Measurements from ENCODE around the gene ATP5F1D.
A peak's percentile ranks its signal among the peaks of the same experiment; 100 is the strongest.
"Not testable (repeated sequence)": the region's sequence is repeated elsewhere in the genome, so short reads cannot be mapped to it uniquely, and the experiment has no call there.

Gene ATP5F1D

DNA sequence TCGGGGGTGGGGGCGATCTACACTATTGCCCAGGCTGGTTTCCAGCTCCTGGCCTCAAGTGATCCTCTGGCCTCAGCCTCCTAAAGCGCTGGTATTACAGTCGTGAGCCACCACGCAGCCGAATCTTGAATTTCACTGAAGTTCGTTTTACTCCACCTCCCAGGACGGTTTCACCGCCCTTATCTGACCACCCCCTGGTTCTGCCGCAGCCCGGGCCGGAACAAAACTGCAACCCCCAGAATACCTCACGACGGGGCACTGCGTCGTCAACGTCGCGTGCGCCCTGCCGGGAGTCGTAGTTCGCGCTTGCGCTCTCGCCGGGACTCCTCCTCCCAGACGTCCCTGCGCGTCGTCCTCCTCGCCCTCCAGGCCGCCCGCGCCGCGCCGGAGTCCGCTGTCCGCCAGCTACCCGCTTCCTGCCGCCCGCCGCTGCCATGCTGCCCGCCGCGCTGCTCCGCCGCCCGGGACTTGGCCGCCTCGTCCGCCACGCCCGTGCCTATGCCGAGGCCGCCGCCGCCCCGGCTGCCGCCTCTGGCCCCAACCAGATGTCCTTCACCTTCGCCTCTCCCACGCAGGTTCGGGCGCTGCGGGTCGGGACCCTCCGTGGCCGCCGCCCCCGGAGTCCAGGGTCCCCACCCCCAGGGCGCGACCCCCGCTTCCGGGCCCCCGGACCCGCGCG is at the start of gene ATP5F1D:
Gene ATP5F1D, plus strand, starts transcription at position 335 of the 679 bp plus-strand sequence. Its CDS starts 100 bp downstream, at position 435.
- peak; percentile 95 for DNase-seq (ENCODE audit: low read depth)

DNA sequence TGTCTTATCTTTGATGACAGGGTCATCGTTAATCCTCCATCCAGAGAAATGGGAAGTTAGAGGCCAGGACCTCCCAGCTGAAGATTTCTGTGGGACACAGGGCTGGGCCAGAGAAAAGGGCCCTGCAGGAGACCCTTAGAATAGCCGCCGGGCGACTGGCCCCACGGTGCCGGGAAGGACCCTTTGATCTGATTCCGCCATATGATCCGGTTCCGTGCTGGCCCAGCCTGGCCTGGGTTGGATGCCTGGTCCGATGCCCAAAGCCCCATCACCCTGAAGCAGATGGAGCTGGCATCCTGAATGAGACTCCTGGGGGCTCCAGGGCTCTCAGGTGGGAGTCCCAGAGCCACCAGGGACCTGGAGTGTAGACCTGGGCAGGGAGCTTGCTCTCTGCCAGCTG is 42.0 kb upstream of the ATP5F1D start:
- no peak for DNase-seq (ENCODE audit: low read depth)

DNA sequence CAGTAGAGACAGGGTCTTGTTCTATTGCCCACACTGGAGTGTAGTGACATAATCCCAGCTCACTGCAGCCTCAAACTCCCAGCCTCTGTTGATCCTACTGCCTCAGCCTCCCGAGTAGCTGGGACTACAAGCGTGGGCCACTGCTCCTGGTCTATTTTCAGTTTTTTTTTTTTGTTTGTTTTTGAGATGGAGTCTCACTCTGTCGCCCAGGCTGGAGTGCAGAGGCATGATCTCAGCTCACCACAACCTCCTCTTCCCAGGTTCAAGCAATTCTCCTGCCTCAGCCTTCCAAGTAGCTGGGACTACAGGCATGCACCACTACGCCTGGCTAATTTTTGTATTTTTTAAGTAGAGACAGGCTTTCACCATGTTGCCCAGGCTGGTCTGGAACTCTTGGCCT is 40.9 kb upstream of the ATP5F1D start:
- DNase-seq (ENCODE audit: low read depth), result not testable (repeated sequence)

DNA sequence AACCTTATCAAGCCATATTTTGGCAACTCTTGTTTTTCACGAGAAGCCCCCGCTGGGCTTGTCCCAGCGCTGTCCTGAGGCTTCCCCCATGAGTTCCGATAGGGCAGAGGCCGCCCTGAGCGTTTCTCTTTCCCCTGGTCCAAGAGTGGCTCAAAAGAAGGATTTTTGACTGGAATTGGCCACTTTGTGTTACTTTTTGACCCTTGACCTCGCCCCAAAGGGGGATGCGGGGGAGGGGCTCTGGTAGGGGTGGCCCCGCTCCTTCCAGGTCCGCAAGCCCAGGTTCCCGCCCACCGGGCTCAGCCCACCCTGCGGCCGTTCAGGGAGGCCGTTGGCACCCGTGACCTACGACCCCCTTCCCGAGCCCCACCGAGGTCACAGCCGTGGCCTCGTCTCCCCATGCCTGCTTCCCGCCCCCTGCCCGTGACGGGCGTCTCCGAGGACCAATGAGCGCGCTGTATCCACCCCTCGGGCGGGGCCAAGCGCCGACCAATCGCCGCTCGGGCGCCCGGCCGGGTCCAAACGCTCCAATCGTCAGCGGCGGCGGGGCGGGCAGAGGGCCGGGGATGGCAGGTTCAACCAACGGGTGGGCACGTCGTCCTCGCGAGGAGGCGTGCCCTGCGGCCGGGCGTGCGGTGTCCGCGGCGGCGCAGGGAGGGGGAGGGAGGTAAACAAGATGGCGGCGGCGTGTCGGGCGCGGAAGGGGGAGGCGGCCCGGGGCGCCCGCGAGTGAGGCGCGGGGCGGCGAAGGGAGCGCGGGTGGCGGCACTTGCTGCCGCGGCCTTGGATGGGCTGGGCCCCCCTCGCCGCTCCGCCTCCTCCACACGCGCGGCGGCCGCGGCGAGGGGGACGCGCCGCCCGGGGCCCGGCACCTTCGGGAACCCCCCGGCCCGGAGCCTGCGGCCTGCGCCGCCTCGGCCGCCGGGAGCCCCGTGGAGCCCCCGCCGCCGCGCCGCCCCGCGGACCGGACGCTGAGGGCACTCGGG is 36.1 kb upstream of the ATP5F1D start, which contains the start of gene STK11:
Gene STK11, plus strand, starts transcription at position 665 of the 986 bp plus-strand sequence. CDS start 1,136 bp downstream, outside the sequence.
- peak; percentile 100 for DNase-seq (ENCODE audit: low read depth)

DNA sequence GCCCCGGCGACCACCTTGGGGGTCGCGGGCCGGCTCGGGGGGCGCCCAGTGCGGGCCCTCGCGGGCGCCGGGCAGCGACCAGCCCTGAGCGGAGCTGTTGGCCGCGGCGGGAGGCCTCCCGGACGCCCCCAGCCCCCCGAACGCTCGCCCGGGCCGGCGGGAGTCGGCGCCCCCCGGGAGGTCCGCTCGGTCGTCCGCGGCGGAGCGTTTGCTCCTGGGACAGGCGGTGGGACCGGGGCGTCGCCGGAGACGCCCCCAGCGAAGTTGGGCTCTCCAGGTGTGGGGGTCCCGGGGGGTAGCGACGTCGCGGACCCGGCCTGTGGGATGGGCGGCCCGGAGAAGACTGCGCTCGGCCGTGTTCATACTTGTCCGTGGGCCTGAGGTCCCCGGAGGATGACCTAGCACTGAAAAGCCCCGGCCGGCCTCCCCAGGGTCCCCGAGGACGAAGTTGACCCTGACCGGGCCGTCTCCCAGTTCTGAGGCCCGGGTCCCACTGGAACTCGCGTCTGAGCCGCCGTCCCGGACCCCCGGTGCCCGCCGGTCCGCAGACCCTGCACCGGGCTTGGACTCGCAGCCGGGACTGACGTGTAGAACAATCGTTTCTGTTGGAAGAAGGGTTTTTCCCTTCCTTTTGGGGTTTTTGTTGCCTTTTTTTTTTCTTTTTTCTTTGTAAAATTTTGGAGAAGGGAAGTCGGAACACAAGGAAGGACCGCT is 35.2 kb upstream of the ATP5F1D start:
- no peak for DNase-seq (ENCODE audit: low read depth)

DNA sequence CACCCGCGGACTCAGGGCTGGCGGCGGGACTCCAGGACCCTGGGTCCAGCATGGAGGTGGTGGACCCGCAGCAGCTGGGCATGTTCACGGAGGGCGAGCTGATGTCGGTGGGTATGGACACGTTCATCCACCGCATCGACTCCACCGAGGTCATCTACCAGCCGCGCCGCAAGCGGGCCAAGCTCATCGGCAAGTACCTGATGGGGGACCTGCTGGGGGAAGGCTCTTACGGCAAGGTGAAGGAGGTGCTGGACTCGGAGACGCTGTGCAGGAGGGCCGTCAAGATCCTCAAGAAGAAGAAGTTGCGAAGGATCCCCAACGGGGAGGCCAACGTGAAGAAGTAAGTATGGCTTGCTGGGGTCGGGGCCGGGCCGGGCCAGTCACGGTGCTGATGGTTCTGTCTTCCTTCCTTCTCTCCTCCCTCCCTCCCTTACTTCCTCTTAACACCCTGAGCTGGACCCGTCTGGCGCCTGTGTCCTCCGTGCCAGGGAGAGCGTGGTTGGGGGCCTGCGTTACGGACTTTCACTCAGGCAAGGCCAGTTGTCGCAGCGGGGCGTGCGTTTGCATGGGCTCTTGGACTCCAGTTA is 34.6 kb upstream of the ATP5F1D start:
- DNase-seq (ENCODE audit: low read depth), result no peak

DNA sequence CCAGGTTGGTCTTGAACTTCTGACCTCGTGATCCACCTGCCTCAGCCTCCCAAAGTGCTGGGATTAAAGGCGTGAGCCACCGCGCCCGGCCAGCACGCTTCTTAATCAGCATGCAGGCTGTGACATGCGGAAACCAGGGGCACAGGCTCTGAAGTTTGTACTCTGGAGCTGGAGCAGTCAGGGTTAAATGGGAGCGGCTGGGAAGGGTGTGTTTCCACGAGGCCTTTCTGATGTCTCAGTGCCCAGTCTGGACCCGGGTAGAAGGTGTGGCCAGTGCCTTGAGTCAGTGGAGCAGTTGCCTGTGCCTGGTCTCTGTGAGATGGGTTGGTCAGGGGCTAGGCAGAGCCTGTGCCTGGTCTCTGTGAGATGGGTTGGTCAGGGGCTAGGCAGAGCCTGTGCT is 32.7 kb upstream of the ATP5F1D start:
- DNase-seq (ENCODE audit: low read depth), result not testable (repeated sequence)

DNA sequence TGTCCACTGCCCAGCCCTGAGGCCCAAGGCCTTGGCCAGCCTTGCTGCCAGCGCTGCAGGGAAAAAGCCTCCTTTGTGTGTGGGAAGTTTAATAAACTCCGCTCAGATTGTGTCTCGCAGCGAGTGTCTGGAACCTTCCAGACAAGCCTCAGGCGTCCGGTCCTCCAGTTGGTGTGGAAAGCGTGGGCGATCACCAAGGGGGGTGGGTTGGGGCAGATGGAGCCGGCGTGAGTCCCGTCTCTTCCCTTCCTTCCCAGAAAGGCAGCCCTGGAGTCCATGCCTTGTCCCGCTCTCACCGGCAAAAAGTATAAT is 31.4 kb upstream of the ATP5F1D start:
- no peak for DNase-seq (ENCODE audit: low read depth)

DNA sequence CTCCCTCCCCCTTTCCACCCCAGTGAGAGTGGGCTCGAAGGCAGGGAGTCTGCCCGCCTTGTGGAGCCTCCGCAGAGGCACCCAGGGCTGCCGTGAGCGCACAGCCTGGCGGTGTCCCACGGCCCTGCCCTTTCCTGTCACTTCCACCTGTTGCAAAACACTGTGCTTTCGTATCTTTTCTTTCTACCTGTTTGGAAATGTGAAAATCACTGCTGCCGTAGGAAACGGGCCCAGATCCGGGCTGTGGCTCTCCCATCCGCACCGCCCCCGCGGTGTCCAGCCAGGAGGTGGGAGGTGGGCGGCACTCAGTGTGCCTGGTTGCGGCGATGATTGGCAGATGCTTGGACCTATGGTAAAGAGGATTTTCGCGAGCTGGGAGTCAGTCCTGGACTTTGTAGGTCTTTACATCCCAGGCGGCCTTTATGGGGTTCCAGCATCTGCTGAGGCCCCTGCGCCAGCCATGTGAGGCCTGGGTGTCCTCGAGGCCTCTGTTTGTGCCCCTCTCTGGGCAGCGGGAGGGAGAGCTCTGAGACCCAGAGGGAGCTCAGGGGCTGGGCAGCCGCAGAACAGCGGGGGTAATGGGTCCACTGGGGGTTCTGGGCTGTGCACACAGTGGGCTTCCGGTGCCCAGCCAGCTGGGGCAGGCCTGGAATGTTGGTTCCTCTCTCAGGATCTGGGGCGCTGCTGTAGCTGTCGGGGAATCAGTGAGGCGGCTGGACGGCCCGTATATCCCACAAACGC is 29.9 kb upstream of the ATP5F1D start:
- DNase-seq (ENCODE audit: low read depth), result no peak

DNA sequence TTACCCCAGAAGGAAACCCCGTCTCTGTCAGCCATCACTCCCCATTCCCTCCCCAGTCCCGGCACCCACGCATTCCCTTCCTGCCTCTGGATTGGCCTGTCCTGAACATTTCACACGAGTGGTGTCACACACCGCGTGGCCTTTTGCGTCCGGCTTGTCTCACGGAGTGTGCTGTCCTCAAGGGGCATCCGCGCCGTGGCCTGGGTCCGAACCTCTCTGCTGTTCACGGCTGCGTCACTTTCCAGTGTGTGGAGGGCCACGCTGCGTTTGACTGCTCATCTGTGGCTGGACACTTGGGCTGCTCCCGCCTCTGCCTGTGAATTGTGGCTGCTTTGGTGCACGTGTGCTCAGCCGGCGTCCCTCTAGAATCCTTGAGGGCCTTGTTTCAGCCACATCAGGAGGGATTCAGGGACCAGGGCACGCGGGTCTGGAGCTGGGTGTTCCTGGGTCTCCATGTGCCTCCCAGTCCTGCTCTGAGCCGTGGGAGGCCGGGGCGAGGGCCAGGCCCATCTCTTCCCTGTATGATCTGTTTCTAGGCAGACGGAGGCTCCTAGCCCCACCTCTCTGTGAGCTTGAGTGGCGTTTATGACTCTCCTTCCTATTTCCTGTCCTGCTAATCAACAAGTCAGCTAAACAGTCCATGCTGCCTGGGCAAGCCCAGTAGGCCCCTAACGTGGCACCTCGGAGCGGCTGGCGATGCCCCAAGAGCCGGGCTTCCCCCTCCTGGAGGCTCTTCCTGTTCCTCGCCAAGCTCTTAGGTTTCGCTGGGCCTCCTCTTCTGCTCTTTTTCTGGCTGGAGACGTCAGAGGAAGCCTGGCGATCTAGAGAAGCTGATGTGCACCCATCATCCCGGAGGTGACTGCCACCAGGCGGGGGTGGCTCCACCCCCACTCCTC is 27.9 kb upstream of the ATP5F1D start:
- no peak for DNase-seq (ENCODE audit: low read depth)

DNA sequence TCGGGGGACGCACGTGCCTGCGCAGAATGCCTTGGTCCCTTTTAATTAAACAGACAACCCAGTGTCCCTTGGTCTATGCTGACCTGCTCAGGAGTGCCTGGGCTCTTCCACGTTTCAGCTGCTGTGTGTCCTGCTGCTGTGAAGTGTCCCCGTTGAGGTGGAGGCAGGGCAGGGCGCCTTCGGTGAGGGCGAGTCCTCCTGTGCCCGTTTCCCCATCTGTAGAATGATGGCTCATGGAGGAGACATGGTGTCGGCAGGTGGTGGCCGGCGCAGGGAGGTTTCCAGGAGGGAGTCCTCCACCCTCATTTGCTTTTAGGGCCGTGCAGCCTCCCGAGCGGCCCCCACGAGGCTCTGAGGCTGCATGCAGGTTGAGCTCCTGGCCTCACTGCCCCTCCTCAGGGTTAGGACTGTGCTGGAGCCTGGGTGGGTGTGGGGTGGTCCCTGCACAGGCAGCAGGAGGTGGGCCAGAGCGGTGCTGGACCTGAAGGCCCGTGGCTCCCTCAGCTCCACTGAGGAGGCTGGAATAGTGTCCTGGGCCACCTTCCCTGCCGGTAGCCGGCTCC is 27.2 kb upstream of the ATP5F1D start:
- DNase-seq (ENCODE audit: low read depth), result no peak

DNA sequence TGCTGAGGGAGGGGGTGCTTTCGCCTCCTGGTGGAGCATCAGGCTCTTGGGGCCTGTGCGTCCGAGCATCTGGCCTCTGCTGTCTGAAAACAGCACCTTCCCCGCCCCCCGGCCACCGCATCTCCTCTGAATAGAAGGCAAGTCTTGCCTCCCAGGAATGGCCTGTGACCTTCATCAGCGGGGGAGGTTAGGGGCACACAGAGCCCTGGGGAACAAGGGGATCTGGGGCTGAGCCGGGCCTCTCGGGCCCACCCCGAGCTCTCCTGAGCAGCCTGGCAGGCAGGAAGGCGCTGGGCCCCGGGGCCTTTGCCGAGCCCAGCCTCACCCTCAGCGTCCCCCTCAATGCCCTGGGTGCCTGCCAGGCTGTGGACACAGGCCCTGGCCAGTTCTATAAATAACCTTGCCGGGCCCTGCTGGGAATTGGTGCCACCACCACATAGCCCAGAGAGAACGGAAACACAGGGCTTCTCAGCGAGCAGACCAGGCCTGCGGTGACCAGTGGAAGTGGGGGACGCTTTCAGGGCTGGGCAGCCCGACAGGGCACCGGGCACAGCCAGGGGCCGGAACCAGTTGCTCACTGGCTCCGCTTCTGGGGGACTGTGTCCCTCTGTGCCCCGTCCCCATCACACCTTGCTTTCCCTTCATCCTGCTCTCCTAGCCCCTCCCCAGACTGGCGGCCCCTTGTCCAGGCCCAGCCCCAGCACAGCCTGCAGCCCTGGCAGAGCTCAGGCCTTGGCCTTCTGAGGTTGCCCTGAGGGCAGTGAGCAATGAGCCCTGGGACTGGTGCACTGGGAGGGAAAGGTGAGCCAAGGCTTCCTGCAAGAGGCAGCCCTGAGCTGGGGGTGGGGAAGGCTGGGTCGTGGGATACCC is 26.5 kb upstream of the ATP5F1D start:
- DNase-seq (ENCODE audit: low read depth), result no peak

DNA sequence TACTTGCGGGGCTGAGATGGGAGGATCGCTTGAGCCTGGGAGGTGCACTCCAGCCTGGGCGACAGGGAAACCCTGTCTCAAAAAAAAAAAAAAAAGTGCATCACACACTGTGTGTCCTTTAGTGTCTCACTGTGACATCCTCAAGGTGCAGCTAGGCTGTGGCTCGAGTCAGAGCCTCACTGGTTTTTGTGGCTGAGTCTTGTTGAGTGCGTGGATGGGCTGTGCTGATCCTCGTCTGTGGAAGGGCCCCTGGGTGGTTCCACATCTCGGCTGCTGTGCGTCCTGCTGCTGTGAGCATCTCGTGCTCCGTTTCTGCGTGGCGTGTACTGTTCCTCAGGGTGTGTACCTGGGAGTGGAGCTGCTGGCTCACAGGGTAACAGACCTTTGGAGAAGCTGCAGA is 24.8 kb upstream of the ATP5F1D start:
- no peak for DNase-seq (ENCODE audit: low read depth)

DNA sequence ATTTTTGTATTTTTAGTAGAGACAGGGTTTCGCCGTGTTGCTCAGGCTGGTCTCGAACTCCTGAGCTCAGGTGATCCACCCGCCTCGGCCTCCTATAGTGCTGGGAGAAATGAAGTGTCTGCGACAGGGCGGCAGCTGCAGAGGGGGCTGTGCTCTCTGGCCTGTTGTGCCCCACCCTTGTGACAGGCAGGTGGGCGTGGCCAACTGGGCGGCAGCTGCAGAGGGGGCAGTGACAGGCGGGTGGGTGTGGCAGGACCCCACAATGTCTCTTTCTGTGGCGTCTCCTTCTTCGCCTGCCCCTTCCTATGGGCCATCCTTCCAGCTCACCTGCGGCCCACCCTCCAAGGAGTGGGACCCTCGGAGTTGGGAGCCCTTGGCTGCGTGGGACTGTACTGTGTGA is 24.2 kb upstream of the ATP5F1D start:
- DNase-seq (ENCODE audit: low read depth), result no peak

DNA sequence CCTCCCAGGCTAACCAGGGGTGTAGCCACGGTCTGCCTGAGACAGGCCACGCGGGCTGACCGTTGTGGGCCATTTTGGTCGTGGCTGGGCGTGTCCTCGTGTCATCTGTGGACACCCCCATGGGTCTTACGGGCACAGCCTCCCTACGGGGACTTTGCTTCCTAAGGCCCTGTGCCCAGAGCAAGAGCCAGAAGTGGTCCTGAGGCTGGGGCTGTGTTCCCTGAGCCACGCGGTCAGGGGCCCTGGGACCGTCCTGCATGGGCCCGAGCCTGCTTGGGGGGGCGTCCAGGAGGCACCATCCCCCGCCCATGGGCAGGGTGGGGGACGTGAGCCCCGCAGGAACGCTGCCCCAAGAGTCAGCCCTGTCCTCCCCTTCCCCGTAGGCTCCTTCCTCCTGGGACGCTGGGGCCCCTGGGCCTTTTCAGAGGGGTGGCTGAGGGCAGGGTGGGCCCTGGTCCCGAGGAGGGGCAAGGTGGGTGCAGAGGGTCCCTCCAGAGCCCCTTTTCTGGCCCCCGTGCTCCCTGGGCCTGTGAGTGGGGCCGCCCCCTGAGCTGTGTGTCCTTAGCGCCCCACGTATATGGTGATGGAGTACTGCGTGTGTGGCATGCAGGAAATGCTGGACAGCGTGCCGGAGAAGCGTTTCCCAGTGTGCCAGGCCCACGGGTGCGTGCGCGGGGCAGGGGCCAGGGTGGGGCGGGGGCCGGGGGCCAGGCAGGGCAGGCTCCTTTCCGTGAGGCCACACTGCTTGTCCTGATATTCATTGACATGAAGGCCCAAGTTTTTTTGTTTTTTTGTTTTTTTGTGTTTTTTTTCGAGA is 22.6 kb upstream of the ATP5F1D start:
- no peak for DNase-seq (ENCODE audit: low read depth)

DNA sequence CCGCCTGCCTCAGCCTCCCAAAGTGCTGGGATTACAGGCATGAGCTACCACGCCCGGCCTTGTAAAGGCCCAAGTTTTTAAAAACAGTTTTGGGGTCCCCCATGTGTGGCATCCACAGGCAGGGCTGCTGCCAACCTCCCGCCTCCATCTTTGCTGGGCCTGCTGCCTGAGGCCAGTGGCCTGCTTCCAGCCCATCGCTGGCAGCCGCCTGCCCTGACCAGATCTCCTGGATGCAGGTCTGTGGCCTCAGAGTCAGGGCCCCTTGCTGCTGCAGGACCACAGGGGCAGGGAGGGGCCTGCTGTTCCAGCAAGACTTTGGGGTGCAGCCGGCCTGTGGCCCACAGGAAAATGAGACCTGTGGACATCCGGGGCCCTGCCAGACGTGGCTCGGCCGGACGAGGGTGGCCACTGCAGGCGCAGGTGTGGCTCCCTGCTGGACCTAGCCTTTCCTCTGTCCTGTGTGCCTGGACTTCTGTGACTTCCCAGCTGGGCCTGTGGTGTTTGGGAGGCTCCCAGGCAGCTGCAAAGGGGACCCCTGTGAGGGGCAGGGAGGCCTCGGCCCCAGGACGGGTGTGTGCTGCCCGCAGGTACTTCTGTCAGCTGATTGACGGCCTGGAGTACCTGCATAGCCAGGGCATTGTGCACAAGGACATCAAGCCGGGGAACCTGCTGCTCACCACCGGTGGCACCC is 21.6 kb upstream of the ATP5F1D start:
- DNase-seq (ENCODE audit: low read depth), result no peak

DNA sequence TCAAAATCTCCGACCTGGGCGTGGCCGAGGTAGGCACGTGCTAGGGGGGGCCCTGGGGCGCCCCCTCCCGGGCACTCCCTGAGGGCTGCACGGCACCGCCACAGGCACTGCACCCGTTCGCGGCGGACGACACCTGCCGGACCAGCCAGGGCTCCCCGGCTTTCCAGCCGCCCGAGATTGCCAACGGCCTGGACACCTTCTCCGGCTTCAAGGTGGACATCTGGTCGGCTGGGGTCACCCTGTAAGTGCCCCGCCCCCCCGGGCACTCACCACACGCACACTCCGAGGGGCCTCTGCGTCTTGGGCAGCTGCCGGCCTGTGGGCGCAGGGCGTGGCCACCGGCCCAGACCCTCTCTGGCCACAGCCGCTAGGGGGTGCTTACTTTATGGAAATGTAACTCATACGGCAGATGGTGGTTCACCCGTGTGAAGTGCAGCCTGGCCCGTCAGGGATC is 21.0 kb upstream of the ATP5F1D start:
- DNase-seq (ENCODE audit: low read depth), result no peak

Data from stimulated activated CD8-positive, alpha-beta memory T cell treated with anti-CD3 and anti-CD28 coated beads, Interleukin-12 subunit alpha, Interleukin-12 subunit beta, amount 100 ng/mL, for 4 hours (primary cell).